NCI-H2107 (cell line): ENCODE results near the gene TCF25.
A peak's percentile ranks its signal among the peaks of the same experiment; 100 is the strongest.
"Not testable (repeated sequence)": the region's sequence is repeated elsewhere in the genome, so short reads cannot be mapped to it uniquely, and the experiment has no call there.

Experiments used
- DNase-seq: peaks from one replicate; lab custom pipeline; 2025; lab: John Stamatoyannopoulos, UW

The TCF25 gene

GRCh38 chr16:89921131-89921701 lies 47.8 kb downstream of the TCF25 start:
- DNase-seq: no peak

GRCh38 chr16:89921702-89922476 lies 48.5 kb downstream of the TCF25 start:
- no peak for DNase-seq

- DNase-seq: no peak
These were observed 49.1 kb downstream of the TCF25 start for GRCh38 chr16:89922477-89922883.

- peak; percentile 54 for DNase-seq
These were observed 49.7 kb downstream of the TCF25 start, which contains the start of gene TUBB3 for GRCh38 chr16:89922884-89923639. Gene TUBB3, plus strand, starts transcription at chr16:89923342. Its CDS starts 60 bp downstream, at chr16:89923402.

GRCh38 chr16:89923640-89924296 lies 50.4 kb downstream of the TCF25 start:
- DNase-seq: no peak

GRCh38 chr16:89924297-89924924 lies 51.0 kb downstream of the TCF25 start:
- DNase-seq: no peak

GRCh38 chr16:89924925-89925307 lies 51.5 kb downstream of the TCF25 start:
- no peak for DNase-seq

GRCh38 chr16:89925596-89926079 lies 52.2 kb downstream of the TCF25 start:
- DNase-seq: no peak

GRCh38 chr16:89931305-89931896 lies 58.0 kb downstream of the TCF25 start:
- no peak for DNase-seq

GRCh38 chr16:89931964-89932363 lies 58.6 kb downstream of the TCF25 start:
- no peak for DNase-seq

- DNase-seq: not testable (repeated sequence)
These were observed 60.6 kb downstream of the TCF25 start for GRCh38 chr16:89934019-89934418.

- DNase-seq: no peak
These were observed 61.5 kb downstream of the TCF25 start for GRCh38 chr16:89934611-89935553.

- not testable (repeated sequence) for DNase-seq
These were observed 62.2 kb downstream of the TCF25 start for GRCh38 chr16:89935620-89936019.

GRCh38 chr16:89936034-89936433 lies 62.6 kb downstream of the TCF25 start:
- no peak for DNase-seq

GRCh38 chr16:89936508-89936907 lies 63.1 kb downstream of the TCF25 start:
- no peak for DNase-seq

- no peak for DNase-seq
These were observed 63.6 kb downstream of the TCF25 start for GRCh38 chr16:89936981-89937380.

GRCh38 chr16:89938175-89938885 lies 64.9 kb downstream of the TCF25 start:
- no peak for DNase-seq

GRCh38 chr16:89944773-89945172 lies 71.4 kb downstream of the TCF25 start:
- DNase-seq: no peak

GRCh38 chr16:89945654-89946053 lies 72.3 kb downstream of the TCF25 start:
- no peak for DNase-seq

GRCh38 chr16:89946515-89946914 lies 73.1 kb downstream of the TCF25 start:
- DNase-seq: no peak
